Kidney (tissue), 14 donors: Measurements from ENCODE around the gene ZNF341. TPM values are rescaled to one million over a fixed set of nuclear protein-coding genes. Genes with fewer than 3 reads are reported as not detected.
A peak's percentile ranks its signal among the peaks of the same experiment; 100 is the strongest.

ENCODE experiments used
- DNase-seq, 5 donors: peaks; one replicate each; pipeline ENCODE4 v3.0.0-alpha.2; 2013 to 2020
- FAIRE-seq: peaks from 2 replicates; lab custom pipeline; 2012; peaks lifted over from hg19 to GRCh38; lab: Jason Lieb, UNC
- H3K27ac ChIP-seq, 2 donors: one replicate each; pipeline ENCODE4 v1.7.0; 2013; ENCODE audit warnings: low read depth in 2 of 2, low read length in 2 of 2, inconsistent platforms in 1 of 2
- H3K27me3 ChIP-seq: one replicate; pipeline ENCODE4 v1.7.1; 2013; ENCODE audit warnings: low read length, inconsistent platforms; ENCODE audit not compliant: control insufficient read depth, insufficient read depth
- H3K36me3 ChIP-seq, 3 donors: one replicate each; pipeline versions ENCODE4 v1.7.0 to v1.7.1; 2013; ENCODE audit warnings: low read length in 3 of 3, control low read depth in 1 of 3, inconsistent platforms in 1 of 3; ENCODE audit not compliant: insufficient read depth in 3 of 3, control insufficient read depth in 2 of 3
- H3K4me1 ChIP-seq, 3 donors: one replicate each; pipeline versions ENCODE4 v1.7.0 to v1.7.1; 2013; ENCODE audit warnings: low read length in 3 of 3, inconsistent platforms in 1 of 3, low read depth in 1 of 3; ENCODE audit not compliant: control insufficient read depth in 2 of 3, insufficient read depth in 2 of 3
- H3K4me3 ChIP-seq, 3 donors: one replicate each; pipeline versions ENCODE4 v1.7.0 to v1.8.1; 2013; ENCODE audit warnings: low read length in 3 of 3, control low read depth in 1 of 3, inconsistent platforms in 1 of 3
- H3K9ac ChIP-seq, 3 donors: one replicate each; pipeline versions ENCODE4 v1.7.0 to v1.7.1; 2013; ENCODE audit warnings: low read length in 3 of 3, control low read depth in 1 of 3, inconsistent platforms in 1 of 3
- H3K9me3 ChIP-seq, 3 donors: one replicate each; pipeline versions ENCODE4 v1.7.0 to v1.7.1; 2013; ENCODE audit warnings: low read length in 3 of 3, control low read depth in 1 of 3, inconsistent platforms in 1 of 3; ENCODE audit not compliant: control insufficient read depth in 2 of 3, insufficient read depth in 1 of 3
- intact Hi-C: fragments of 100-400 bp; cut with DNase I; formaldehyde crosslinking; loops from one replicate; pipeline ENCODE4 v1.11.1; 2022
- polyA plus RNA-seq: library from polyadenylated mRNA; stranded (reverse); fragments of 350-450 nt; fragmentation: Illumina TruSeq; extraction: RNeasy Lipid Tissue Mini Kit (QIAGEN cat#74804); gene quantifications from one replicate; pipeline ENCODE4 v1.2.3, GENCODE V29; 2014; ENCODE audit warnings: low read depth, low replicate concordance; ENCODE audit not compliant: insufficient read depth
- total RNA-seq: library from RNA; stranded (reverse); fragmentation: NEBNext Ultra II Directional; extraction: Animal tissue kit (Norgen Biotek cat#: 25700); gene quantifications from one replicate; pipeline ENCODE4 v1.2.1, GENCODE V29; 2021
- TF ChIP-seq, protein P1 (sequence below): IDR thresholded peaks from 3 replicates; pipeline ENCODE4 v1.5.1; 2012; ENCODE audit warnings: mild to moderate bottlenecking, moderate library complexity, borderline replicate concordance; ENCODE audit not compliant: insufficient read depth; ENCODE audit errors: extremely low read depth
- donor health status: control.
- donor health status: control.
- donor health status: control.
- donor health status: control.
- donor health status: control.
- donor health status: DM: yes; HTN: yes; CAD: no.
- donor health status: Normal renal cell carcinoma (clear cell type).

ZNF341 gene
- total and polyA plus RNA-seq, 2 donors from 2014 or later, result 1.5 to 2.6 TPM

DNA sequence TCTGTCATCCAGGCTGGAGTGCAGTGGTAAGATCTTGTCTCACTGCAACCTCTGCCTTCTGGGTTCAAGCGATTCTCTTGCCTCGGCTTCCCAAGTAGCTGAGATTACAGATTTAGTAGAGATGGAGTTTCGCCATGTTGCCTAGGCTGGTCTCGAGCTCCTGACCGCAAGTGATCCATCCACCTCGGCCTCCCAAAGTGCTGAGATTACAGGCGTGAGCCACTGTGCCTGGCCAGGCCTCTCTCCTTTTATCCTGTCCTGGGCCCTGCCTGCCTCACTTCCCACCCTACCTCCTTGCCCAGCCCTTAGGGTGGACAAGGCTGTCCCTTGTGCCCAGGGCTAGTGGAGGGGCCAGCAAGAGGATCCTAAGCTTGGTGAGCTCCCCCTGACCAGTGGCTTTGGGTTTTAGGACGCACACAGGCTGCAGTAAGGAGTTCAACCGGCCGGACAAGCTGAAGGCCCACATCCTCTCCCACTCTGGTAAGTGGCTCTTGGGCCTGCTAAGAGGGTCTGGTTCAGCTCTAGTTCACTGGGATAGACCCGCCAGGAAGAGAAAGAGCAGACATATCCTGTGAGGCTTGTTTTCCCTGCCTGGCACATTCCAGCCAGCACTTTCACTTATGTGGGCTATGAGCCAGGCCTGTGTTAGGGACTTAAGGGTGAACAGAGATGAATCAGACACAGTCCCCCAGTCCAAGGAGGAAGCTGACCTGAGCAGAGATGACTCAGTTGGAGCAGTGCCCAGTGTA lies 57.5 kb downstream of the ZNF341 start:
- Histone ChIP-seq H3K9me3 (no peaks in the 10 kb centered on the region), H3K4me1 (peaks cover 0 to 4% (median 0%) of the 10 kb centered on the region in 3 donors), H3K4me3 (no peak overlapping the region), H3K27ac (peak overlapping the region in 1 of 2 donors; percentile 49), H3K36me3 (no peaks in the 10 kb centered on the region), H3K9ac (no peak overlapping the region), H3K27me3 (no peaks in the 10 kb centered on the region)
- FAIRE-seq (no peak), DNase-seq (peak in 4 of 5 donors; percentile 7 to 84 (median 41))
- intact Hi-C loops, result no loop called here
- TF ChIP-seq, protein P1, sequence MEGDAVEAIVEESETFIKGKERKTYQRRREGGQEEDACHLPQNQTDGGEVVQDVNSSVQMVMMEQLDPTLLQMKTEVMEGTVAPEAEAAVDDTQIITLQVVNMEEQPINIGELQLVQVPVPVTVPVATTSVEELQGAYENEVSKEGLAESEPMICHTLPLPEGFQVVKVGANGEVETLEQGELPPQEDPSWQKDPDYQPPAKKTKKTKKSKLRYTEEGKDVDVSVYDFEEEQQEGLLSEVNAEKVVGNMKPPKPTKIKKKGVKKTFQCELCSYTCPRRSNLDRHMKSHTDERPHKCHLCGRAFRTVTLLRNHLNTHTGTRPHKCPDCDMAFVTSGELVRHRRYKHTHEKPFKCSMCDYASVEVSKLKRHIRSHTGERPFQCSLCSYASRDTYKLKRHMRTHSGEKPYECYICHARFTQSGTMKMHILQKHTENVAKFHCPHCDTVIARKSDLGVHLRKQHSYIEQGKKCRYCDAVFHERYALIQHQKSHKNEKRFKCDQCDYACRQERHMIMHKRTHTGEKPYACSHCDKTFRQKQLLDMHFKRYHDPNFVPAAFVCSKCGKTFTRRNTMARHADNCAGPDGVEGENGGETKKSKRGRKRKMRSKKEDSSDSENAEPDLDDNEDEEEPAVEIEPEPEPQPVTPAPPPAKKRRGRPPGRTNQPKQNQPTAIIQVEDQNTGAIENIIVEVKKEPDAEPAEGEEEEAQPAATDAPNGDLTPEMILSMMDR, result no peak

DNA sequence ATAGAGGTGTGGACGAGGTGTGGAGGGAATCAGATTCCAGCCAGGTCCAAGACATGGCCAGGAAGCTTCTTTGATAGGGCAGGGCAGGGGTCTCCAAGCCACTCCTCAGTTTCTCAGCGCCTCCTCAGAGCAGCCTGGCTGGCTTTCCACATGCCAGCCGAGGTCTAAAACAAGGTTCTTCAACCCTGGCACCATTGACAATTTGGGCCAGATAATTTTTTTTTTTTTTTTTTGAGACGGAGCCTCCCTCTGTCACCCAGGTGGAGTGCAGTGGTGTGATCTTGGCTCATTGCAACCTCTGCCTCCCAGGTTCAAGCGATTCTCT lies 58.0 kb downstream of the ZNF341 start:
- Histone ChIP-seq H3K27me3 (no peaks in the 10 kb centered on the region), H3K36me3 (no peaks in the 10 kb centered on the region), H3K27ac (no peak overlapping the region), H3K4me3 (no peak overlapping the region), H3K9ac (no peak overlapping the region), H3K9me3 (no peaks in the 10 kb centered on the region), H3K4me1 (peaks cover 0 to 4% (median 0%) of the 10 kb centered on the region in 3 donors)
- TF ChIP-seq, protein P1, result no peak
- FAIRE-seq, result no peak
- intact Hi-C loops, result no loop called here
- DNase-seq, result no peak

DNA sequence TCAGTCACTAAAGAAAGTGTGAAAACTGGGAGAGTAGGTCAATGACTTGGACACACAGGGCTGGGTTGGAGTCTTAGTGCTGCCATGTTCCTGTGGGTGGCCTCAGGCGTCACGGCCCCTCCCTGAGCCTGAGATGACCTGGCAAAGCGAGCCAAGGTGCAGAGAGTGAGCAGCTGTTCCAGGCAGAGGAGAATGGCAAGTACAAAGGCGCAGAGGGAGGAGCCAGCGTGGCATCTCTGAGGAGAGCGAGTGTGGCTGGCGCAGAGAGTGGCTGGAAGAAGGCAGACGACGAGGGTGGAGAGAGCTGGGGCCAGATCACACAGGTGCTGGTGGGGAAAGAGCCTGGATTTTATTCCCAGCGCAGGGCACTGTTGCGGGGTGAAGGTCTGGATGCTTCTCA lies 58.8 kb downstream of the ZNF341 start:
- Histone ChIP-seq H3K36me3 (no peaks in the 10 kb centered on the region), H3K9me3 (no peaks in the 10 kb centered on the region), H3K4me3 (no peak overlapping the region), H3K4me1 (peaks cover 0 to 4% (median 0%) of the 10 kb centered on the region in 3 donors), H3K27me3 (no peaks in the 10 kb centered on the region), H3K27ac (no peak overlapping the region), H3K9ac (no peak overlapping the region)
- FAIRE-seq, result no peak
- no peak for DNase-seq
- TF ChIP-seq, protein P1, result no peak
- intact Hi-C loops, result no loop called here
